HG03025 (cell line): Measurements from ENCODE around the gene FYN.

ENCODE experiments used
- ATAC-seq: cut with Tn5 transposase; IDR thresholded peaks from one replicate; pipeline ENCODE4 v1.9.1; 2021; ENCODE audit warnings: mild to moderate bottlenecking, moderate library complexity; ENCODE audit not compliant: unreplicated experiment, low FRiP score

Gene FYN

DNA sequence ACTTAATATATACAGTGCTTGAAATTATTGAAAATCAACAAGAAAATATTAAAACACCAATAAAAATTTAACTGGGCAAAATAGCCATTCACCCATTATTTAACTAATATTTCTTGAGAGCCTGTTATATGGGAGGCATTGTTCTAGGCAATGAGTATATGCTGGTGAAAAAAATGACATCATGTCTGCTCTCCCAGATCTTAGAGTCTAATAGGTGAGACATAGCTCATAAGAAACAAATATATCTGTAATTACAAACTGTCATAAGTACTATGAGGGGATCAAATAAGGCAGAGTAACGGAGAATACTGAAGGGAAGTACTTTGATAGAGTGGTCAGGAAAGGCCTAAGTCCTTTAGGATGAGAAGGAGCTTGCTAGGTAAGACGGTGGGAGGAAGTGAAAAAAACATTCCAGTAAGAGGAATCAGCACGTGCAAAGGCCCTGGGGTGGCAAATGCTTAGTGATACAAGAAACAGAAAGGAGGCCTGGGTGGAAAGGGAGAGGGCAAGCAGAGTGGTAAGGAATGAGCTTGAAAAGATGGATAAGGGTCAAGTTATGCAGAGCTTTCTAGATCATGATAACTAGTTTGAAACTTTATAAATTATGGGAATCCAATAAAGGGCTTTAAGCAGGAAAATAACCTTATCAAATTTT lies 12.2 kb upstream of the FYN start:
- no peak for ATAC-seq

GRCh38 chr6:111884068-111884467 lies 10.8 kb upstream of the FYN start:
- no peak for ATAC-seq

- ATAC-seq = no peak
These were observed 7.1 kb upstream of the FYN start for GRCh38 chr6:111880181-111880888.

DNA sequence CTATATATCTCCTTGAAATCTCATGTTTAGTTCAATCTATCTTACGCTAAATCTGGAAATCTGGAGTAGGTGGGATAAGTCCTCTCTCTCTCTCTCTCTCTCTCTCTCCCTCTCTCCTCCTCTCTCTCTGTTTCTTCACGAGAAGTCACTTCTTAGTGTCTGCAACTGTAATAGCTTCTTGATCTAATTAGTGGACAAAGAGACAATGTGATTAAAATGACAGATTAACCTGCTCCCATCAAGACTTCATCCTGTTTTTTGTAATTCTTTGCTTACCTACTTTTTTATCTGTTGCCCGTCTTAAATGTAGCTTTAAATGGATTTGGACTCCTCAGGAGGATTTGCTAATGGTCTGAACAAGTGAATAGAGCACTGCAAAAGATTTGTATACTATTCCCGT lies 2.5 kb upstream of the FYN start:
- no peak for ATAC-seq

DNA sequence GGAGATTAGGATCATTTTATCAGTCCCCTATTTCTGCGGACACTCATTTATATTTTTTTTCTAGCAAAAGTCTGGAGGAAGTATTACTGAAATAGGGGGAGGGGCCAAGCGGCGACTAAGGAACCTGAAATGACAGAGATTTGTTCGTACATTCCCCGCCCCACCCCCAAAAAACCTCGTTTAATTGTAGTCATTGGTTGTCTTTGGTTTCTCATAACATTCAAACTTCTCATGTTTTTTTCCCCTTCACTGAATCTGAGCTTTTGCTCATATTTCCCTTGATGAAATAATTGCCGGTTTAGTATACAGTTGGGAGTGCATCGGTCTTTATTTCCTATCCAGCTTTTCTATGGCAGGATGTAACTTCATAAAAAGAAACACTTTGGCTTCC lies 768 bp upstream of the FYN start:
- no peak for ATAC-seq

DNA sequence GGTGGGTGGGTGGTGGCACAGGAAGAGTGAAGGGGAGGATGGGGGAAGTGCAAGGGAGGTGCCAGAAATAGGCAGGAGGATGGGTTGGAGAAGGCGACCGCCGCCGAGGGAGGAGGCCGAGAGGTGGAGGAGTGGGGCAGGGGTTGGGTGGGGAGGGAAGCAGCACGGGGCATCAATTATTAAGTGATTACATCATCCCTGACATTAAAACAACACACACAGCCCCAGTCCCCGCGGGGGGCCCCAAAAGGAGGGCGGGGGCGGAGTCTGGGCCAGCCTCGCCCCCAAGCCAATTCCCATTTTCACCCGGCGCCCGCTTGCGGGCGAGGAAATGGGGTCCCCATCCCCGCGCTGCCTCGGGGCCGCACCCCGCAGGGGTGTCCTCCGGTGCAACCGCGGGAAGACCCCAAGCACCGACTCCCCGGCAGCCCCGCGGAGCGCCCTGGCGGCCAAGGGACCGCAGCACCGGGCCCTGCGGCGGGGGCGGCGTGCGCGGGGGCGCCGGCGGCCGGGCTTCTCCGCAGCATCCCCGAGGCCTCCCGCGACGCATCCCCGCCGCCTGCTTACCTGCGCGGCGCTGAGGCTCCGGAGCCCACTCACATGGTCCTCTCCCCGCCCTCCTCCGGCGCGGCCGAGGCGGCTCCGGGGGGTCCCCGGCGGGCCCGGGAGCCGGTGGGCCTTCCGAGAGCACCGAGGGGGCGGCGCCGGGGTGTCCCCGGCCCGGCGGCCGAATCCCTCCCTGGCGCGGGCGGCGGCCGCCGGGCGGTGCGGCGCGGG lies 663 bp downstream of the FYN start:
- peak; percentile 14 for ATAC-seq

DNA sequence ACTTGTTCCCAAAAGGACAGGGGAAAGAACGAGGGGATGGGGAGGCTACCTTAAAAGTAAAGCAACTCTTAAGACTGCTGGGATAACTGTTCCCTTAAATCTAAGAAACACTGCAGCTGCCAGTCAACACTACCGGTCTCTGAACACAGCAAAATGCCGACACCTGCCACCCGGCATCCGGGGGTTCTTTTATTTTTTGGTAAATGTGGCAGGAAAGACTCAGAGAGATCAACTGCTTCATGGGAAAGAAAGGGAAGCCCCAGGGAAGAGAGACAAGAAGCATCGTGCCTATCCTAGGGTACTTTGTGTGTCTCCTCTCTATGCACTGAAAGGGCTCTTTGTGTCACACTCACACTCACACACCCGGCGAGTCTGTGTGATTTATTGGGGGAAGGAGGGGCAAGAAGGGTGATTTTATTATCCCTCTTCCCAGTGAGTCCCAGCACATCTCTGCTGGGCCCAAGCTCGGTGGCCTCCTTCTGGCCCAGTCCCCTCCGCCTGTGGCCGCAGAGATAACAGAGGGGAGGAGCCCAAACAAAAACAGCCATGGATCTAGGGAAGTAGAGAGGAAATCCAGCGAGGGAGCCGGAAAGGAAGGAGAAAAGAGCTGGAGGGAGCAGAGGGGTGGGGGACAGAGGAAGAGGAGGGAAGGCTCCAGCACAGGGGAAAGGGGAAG lies 1.4 kb downstream of the FYN start:
- no peak for ATAC-seq

- ATAC-seq = no peak
These were observed 2.0 kb downstream of the FYN start for GRCh38 chr6:111871207-111871606.

- ATAC-seq = no peak
These were observed 2.5 kb downstream of the FYN start for GRCh38 chr6:111870742-111871064.

DNA sequence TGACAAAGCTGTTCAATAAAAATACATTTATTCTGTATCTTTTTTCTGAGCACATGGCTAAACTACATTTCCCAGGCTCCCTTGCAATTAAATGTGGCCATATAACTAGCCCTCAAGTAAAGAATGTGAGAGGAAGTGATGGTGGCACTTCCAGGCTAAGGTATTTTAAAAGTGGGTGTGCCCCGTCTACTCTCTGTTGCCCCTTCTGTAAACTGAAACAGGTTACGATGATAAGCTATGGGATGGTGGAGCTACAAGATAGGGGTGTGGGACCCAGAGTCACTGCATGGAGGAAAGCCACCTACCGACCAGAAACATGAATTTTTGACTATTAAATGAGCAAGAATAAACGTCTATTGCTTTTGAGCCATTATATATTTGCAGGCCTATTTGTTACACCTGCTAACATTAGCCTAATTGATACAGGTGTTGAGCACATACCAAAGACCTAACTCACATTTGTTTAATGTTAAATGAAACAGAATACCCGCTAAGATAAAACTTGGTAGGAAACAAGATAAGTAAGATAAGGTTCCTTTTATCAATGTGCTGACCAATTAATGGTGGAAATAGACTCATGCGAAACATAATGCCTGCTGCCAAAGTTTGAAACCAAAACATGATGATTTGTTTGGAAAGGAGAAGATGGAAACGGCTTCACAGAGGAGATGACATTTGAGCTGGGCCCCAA lies 3.1 kb downstream of the FYN start:
- no peak for ATAC-seq

- no peak for ATAC-seq
These were observed 6.4 kb downstream of the FYN start for GRCh38 chr6:111866857-111867256.

DNA sequence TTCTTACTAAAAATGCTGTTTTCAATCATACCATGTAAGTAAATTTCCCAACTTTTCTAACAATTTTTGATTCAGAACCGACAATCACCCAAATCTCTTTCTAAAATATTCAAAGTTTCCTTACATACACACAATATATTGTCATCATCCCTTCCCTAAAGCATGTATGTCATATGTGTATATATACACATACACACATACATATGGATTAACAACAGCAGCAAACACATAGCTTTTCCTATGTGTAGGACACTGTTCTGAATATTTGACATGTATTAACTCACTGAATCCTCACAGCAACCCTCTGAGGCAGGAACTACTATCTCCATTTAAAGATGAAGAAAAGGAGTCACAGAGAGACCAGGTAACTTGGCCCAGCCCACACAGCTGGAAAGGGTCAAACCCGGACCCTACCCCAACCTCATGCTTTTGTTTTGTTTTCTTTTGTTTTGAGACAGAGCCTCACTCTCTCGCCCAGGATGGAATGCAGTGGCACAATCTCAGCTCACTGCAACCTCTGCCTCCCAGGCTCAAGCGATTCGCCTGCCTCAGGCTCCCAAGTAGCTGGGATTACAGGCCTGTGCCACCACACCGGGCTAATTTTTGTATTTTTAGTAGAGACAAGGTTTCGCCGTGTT lies 7.2 kb downstream of the FYN start:
- ATAC-seq = no peak

- no peak for ATAC-seq
These were observed 8.1 kb downstream of the FYN start for GRCh38 chr6:111865049-111865585.

- no peak for ATAC-seq
These were observed 8.9 kb downstream of the FYN start for GRCh38 chr6:111864138-111865048.

DNA sequence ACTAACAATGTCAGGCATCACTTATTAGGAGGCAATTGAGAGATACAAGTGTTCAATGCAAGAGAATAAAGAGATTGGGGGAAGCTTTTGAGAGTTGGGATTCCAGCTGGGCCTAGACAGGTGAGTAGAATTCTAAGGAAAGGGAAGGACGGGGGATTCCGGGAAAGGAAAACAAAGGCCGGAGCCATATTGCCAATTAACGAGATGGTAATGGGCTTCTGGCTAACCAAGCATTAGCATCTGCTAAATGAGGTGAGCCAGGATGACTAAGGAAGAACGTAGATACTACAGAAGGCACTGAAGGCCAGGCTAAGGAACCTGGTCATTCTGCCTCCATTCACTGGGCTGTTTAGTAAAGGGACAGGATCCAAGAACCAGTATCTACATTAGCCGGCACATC lies 10.5 kb downstream of the FYN start:
- ATAC-seq = no peak

GRCh38 chr6:111862314-111862713 lies 10.9 kb downstream of the FYN start:
- no peak for ATAC-seq

DNA sequence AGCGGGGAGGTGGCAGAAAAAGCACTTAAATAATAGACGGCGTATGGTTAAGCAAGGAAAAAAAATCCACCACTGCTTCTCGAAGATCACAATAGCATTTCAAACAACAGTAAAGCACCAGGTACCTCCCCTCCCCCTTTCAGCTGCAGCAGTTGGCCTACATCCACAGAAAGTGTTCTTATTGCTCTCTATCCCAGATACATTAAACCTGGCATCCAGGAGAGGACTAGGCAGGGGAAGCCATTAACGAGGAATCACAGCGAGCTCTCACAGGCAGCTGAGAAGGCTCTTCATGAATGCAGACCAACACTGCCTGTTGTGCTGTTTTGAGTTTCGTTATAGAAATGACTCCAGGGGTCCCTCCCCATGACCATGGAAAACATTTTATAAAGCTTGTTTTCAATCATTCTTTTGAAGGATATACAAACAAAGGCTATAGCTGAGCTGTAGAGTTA lies 11.8 kb downstream of the FYN start:
- no peak for ATAC-seq

DNA sequence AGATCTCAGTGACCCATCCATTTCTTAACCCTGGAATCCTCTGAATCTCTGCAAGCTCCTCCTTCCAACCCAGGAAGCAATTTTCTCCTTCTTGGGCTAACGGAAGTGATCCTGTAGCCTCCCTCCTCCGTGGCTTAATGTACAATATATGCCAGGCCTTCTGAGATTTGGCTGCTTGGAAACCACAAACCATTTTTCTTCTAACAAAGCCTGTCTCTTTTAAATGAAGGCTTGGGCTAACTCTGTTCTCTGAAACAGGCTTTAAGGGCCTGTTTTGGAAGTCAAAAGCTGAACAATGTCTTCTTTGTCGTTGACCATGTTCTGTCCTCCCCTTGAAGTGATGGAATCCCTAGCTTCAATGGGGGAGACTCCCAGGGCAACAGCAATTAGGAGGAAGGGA lies 14.9 kb downstream of the FYN start:
- no peak for ATAC-seq
